Panc1 (cell line): ENCODE data around the gene FRMPD2. TPM values are rescaled to one million over a fixed set of nuclear protein-coding genes. Genes with fewer than 3 reads are reported as not detected.
A peak's percentile ranks its signal among the peaks of the same experiment; 100 is the strongest.
"Not testable (repeated sequence)": the region's sequence is repeated elsewhere in the genome, so short reads cannot be mapped to it uniquely, and the experiment has no call there.

Source experiments
- ATAC-seq: fragments of 200-7000 bp; cut with Tn5 transposase; 2 replicates; pipeline ENCODE4 v1.9.1; 2020; ENCODE audit warnings: mild to moderate bottlenecking, moderate library complexity
- BruUV-seq: library from RNA; stranded (reverse); fragments of 400-500 nt; replicated peaks from 2 replicates; lab custom pipeline; 2021; lab: Mats Ljungman, UMichigan
- CTCF ChIA-PET: fragments of 300-600 bp; sonication (Branson Sonifier 250); formaldehyde crosslinking; loops from one replicate; lab custom pipeline; 2022; ENCODE audit warnings: antibody characterized with exemption; lab: Charles Lee
- POLR2A ChIA-PET: fragments of 300-600 bp; sonication (Branson Sonifier 250); formaldehyde crosslinking; loops from one replicate; lab custom pipeline; 2022; ENCODE audit warnings: antibody characterized with exemption; lab: Charles Lee
- DNase-seq: peaks from one replicate; pipeline ENCODE4 v3.0.0-alpha.2; 2010; ENCODE audit warnings: low read depth, low spot score
- H3K27ac ChIP-seq: 2 replicates; pipeline ENCODE4 v1.5.1; 2011; ENCODE audit warnings: mild to moderate bottlenecking, low read length, inconsistent platforms
- H3K27me3 ChIP-seq: fragments of 200-500 bp; sonication (Bioruptor generic); 2 replicates; pipeline ENCODE4 v1.6.0; 2014; ENCODE audit warnings: low read length, inconsistent platforms; ENCODE audit not compliant: control insufficient read depth, insufficient read depth
- H3K36me3 ChIP-seq: fragments of 200-500 bp; sonication (Bioruptor generic); 2 replicates; pipeline ENCODE4 v1.5.1; 2014; ENCODE audit warnings: inconsistent platforms, mild to moderate bottlenecking, low read length, moderate library complexity; ENCODE audit not compliant: control insufficient read depth, insufficient read depth
- H3K4me1 ChIP-seq: 2 replicates; pipeline ENCODE4 v1.5.1; 2011; ENCODE audit warnings: inconsistent platforms, mild to moderate bottlenecking, low read length, moderate library complexity; ENCODE audit not compliant: control insufficient read depth, insufficient read depth
- H3K4me3 ChIP-seq, 2 experiments: 2 replicates each; pipeline ENCODE4 v1.5.1; 2011 to 2012; ENCODE audit warnings: low read depth in 2 of 2, low read length in 2 of 2, mild to moderate bottlenecking in 2 of 2, inconsistent platforms in 1 of 2, moderate library complexity in 1 of 2
- H3K9me3 ChIP-seq: fragments of 200-500 bp; sonication (Bioruptor generic); 2 replicates; pipeline ENCODE4 v1.5.1; 2014; ENCODE audit warnings: low read depth, mild to moderate bottlenecking, inconsistent platforms, low read length, moderate library complexity; ENCODE audit not compliant: control insufficient read depth, insufficient read depth
- in situ Hi-C: cut with HindIII; loops from 2 replicates; pipeline ENCODE4 v1.10.0; 2016; ENCODE audit warnings: low sequenced_read_pairs, low pct_unique_long_range_greater_than_20kb
- intact Hi-C: fragments of 100-400 bp; cut with micrococcal nuclease; formaldehyde crosslinking; loops from one replicate; pipeline ENCODE4 v1.10.0; 2022; ENCODE audit not compliant: unreplicated experiment
- total RNA-seq: library from RNA; stranded (reverse); gene quantifications from one replicate; pipeline ENCODE4 v1.2.1, GENCODE V29; 2021; ENCODE audit not compliant: unreplicated experiment

The FRMPD2 gene
- total RNA-seq, 1 experiment from 2014 or later, result not detected

DNA sequence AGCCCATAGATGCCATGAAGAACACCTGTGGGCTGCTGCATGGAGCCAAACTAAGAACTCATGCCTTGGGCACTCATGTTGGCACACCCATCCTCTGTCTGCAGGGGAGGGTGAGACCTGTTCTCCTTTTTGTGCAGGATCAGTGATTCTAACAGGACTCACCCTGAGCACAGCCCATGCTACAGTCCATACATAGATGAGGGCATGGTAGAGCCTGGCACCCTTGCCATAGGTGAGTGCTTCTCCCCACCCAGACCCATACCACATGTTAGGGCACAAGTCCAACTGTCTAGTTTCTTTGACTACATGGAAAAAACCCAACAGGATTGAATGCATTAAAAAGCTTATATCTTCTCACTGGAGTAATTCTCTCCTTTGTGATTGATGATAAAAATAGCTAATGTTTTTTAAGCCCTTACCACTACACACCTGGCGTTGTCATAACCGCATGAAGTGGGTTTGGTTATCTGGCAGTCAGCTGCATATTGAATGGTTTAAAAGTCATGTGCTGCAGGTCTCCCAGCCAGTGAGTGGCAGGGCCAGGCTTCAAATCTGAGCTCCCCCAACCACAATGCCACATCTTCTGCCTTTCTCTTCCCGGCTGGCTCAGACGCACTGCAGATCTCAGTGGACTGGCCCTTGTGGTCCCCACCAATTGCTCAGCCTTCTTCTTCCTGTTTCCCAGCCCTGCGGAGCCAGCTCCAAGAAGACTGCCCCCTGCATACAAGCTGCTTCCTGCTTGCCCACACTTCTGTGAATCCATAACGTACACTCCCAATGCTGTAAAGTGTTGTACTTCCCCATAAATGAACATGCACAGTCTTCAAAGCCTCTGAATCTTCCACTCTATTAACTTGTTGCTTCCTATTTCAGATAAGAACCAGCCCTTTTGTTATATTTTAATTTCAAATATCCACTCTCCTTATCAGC, 120.0 kb downstream of the FRMPD2 start:
- H3K4me1 ChIP-seq, in situ Hi-C loops, DNase-seq, BruUV-seq, H3K27ac ChIP-seq, H3K27me3 ChIP-seq, H3K36me3 ChIP-seq, H3K4me3 ChIP-seq, CTCF ChIA-PET, POLR2A ChIA-PET, H3K9me3 ChIP-seq, intact Hi-C loops, ATAC-seq: not testable (repeated sequence)

DNA sequence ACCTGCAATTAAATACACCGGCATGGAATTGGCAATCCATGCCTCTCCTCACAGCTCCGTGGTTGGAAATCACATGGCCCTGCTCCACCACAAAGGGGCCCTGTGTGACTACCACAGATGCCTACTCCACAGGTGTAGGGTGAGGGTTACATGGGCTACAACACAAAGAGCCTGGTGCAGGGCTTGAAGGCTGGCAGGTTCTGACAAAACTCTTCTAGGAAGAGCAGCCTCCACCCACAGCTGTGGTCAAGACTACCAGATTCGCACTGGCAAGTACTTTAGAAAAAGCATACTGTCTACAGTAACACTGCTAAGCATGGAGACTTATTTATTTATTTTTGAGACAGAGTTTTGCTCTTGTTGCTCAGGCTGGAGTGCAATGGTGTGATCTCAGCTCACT, 126.9 kb downstream of the FRMPD2 start:
- H3K27me3 ChIP-seq, intact Hi-C loops, H3K4me1 ChIP-seq, DNase-seq, CTCF ChIA-PET, H3K36me3 ChIP-seq, H3K4me3 ChIP-seq, in situ Hi-C loops, BruUV-seq, H3K9me3 ChIP-seq, ATAC-seq, H3K27ac ChIP-seq, POLR2A ChIA-PET: not testable (repeated sequence)

DNA sequence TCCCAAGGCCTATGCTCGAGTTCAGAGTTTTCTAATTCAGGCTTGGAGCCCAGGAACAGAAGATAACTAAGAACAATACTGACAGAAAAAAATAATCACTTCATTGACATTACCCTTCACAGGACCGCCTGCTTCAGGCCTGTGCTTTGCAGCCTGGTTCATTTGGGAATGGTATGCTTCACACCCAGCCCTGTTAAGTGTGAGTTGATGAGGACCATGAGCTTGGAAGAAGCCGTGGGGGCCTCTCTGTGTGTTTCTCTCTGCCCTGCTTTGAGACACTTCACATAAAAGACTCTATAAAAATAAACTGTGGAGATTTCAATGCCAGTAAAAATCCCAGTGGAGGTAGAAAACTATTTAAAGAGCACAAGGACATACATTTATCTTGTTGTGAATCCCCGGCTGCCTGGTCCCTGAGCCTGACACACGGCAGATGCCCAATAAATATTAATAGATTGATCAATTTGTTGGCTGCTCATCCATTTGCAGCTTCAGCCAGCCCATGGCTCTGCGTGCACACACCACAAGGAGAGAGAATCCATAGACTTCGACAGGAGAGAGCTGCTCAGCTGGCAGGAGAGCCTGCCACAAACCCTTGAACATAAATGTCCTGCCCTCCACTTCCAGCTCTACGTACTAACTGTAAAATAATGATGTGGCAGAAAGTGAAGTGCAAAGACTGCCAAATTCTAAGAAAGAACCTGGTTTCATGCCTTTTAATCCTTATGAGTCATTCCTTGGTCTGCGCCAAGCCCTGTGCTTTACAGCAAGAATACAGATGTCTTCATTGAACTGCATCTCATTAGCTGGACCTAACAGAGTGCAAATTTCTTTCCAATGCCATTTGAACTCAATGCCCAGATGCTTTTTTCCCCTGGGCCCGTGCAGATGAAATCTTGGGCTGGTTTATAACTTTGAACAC, 130.5 kb downstream of the FRMPD2 start:
- H3K9me3 ChIP-seq, intact Hi-C loops, in situ Hi-C loops, H3K27me3 ChIP-seq, DNase-seq, CTCF ChIA-PET, ATAC-seq, BruUV-seq, H3K4me1 ChIP-seq, POLR2A ChIA-PET, H3K36me3 ChIP-seq, H3K4me3 ChIP-seq, H3K27ac ChIP-seq: not testable (repeated sequence)

DNA sequence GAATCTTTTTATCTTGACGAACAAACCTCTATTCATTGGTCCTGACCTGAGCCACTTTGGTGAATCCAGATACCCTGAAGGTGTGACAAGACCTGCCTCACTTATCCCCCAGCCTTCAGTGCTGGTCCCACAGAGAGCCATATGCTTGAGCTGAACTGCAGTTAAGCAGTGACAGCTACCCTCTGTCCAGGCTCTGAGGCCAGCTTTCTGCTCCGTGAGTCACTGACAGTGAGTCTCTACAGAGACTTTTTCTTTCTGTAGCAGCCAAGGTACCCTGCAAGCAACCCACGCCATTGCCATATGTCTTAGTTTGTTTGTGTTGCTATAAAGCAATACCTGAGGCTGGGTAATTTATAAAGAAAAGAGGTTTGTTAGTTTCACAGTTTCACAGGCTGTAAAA, 133.5 kb downstream of the FRMPD2 start:
- ATAC-seq, BruUV-seq, H3K4me1 ChIP-seq, DNase-seq, H3K9me3 ChIP-seq, CTCF ChIA-PET, in situ Hi-C loops, intact Hi-C loops, POLR2A ChIA-PET, H3K27ac ChIP-seq, H3K36me3 ChIP-seq, H3K27me3 ChIP-seq, H3K4me3 ChIP-seq: not testable (repeated sequence)

DNA sequence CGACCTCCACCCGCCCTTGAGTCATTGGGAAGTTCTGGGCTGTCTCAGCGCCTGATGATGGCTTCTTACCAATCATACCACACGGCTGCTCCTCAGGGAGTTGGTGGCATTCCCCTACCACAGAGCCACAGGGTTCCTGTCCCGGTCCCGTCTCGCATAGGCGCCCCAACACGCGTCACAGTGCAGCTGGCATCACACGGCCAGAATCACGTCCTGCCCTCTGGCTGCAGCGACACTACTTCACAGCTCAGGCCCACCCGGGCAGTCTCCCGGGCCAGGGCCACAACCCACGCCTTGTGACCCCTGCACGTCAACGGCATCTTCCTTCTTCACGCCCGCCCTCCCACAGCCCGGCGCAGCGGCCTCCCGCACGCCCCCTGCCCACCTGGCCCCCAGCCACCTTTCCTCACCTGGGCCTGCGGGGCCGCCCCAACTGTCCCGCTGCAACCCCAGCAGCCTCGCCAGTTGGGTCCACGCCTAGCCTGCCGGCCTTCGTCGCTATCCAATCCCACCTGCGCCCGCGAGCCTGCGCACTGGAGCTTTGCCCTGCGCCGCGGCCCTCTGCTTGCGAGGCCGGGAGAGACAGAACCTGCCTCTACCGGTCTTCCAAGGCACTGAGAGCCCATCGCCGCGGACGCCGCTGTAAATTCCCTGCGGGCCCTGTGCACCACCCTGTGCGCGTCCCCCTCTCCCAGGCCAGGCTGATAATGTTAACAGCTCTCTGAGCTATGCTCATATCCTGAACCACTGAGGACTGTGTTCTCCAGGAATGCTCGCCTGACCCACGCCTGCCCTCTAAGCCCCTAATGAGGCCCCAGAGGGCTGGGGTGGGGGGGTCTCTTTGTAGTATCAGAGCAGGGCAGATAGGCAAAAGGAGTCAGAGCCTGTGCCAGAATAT, 134.3 kb downstream of the FRMPD2 start:
- H3K9me3 ChIP-seq, BruUV-seq, H3K36me3 ChIP-seq, H3K4me1 ChIP-seq, POLR2A ChIA-PET, intact Hi-C loops, DNase-seq, H3K27ac ChIP-seq, CTCF ChIA-PET, H3K27me3 ChIP-seq, H3K4me3 ChIP-seq, in situ Hi-C loops: not testable (repeated sequence)
- peak; percentile 94 for ATAC-seq

DNA sequence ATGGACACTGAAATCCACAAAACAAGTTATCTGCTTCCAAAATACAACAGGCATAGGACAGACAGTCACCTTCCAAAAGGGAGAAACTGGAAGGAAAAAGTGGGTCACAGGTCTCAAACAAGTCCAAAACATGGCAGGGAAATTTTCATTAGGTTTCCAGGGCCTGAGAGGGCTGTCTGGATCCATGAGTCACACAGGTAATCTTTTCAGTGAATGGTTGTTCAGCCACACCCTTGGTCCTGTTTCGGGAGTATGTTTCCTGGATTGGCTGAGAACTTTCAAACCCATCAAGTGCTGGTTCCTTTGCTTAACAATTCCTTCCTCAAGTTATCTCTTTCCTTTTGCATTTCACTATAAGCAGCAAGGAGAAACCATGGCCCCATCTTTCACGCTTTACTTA, 145.5 kb downstream of the FRMPD2 start:
- H3K9me3 ChIP-seq, H3K27me3 ChIP-seq, CTCF ChIA-PET, in situ Hi-C loops, H3K27ac ChIP-seq, H3K4me3 ChIP-seq, H3K4me1 ChIP-seq, H3K36me3 ChIP-seq, DNase-seq, ATAC-seq, intact Hi-C loops, BruUV-seq, POLR2A ChIA-PET: not testable (repeated sequence)
